H9 (cell line): Measurements from ENCODE around the gene PGLYRP4. TPM values are rescaled to one million over a fixed set of nuclear protein-coding genes. Genes with fewer than 3 reads are reported as not detected.

Experiments used
- DNase-seq: peaks from one replicate; pipeline ENCODE4 v3.0.0-alpha.2; 2017
- H2AFZ ChIP-seq: one replicate; pipeline ENCODE4 v1.6.1; 2013; ENCODE audit warnings: mild to moderate bottlenecking, low read length, control low read depth, moderate library complexity
- H2AK5ac ChIP-seq: 2 replicates; pipeline ENCODE4 v1.6.1; 2013; ENCODE audit warnings: low read length, control low read depth, mixed read lengths; ENCODE audit not compliant: insufficient read length
- H2BK120ac ChIP-seq: one replicate; pipeline ENCODE4 v1.6.1; 2013; ENCODE audit warnings: low read depth, mild to moderate bottlenecking, low read length, control low read depth, inconsistent platforms; ENCODE audit not compliant: poor library complexity, severe bottlenecking
- H2BK12ac ChIP-seq: 2 replicates; pipeline ENCODE4 v1.6.1; 2013; ENCODE audit warnings: low read length, control low read depth, mixed read lengths, low read depth; ENCODE audit not compliant: insufficient read length
- H2BK15ac ChIP-seq: 2 replicates; pipeline ENCODE4 v1.6.1; 2013; ENCODE audit warnings: low read depth, low read length, control low read depth
- H2BK20ac ChIP-seq: one replicate; pipeline ENCODE4 v1.6.1; 2013; ENCODE audit warnings: low read depth, mild to moderate bottlenecking, low read length, control low read depth, inconsistent platforms; ENCODE audit not compliant: poor library complexity, severe bottlenecking
- H2BK5ac ChIP-seq: 2 replicates; pipeline ENCODE4 v1.6.1; 2013; ENCODE audit warnings: low read length, control low read depth, mixed read lengths; ENCODE audit not compliant: insufficient read length
- H3K14ac ChIP-seq: 2 replicates; pipeline ENCODE4 v1.6.1; 2013; ENCODE audit warnings: low read length, control low read depth; ENCODE audit not compliant: insufficient read depth
- H3K18ac ChIP-seq: 2 replicates; pipeline ENCODE4 v1.6.1; 2013; ENCODE audit warnings: low read depth, mild to moderate bottlenecking, mixed read lengths, low read length, control low read depth; ENCODE audit not compliant: insufficient read length
- H3K23ac ChIP-seq: 2 replicates; pipeline ENCODE4 v1.6.1; 2013; ENCODE audit warnings: low read length, control low read depth, mixed read lengths, low read depth; ENCODE audit not compliant: insufficient read length
- H3K23me2 ChIP-seq: 2 replicates; pipeline ENCODE4 v1.6.1; 2013; ENCODE audit warnings: low read depth, mild to moderate bottlenecking, mixed read lengths, low read length, control low read depth; ENCODE audit not compliant: insufficient read length, poor library complexity, severe bottlenecking
- H3K27ac ChIP-seq: 2 replicates; pipeline ENCODE4 v1.5.1; 2013; ENCODE audit warnings: low read length, control low read depth, mixed read lengths, low read depth; ENCODE audit not compliant: insufficient read length
- H3K27me3 ChIP-seq: 2 replicates; pipeline ENCODE4 v1.6.1; 2013; ENCODE audit warnings: low read length, control low read depth, inconsistent platforms; ENCODE audit not compliant: insufficient read depth
- H3K4ac ChIP-seq: 2 replicates; pipeline ENCODE4 v1.6.1; 2013; ENCODE audit warnings: low read depth, mild to moderate bottlenecking, control low read depth, inconsistent platforms, low read length, moderate library complexity
- H3K4me1 ChIP-seq: 2 replicates; pipeline ENCODE4 v1.6.1; 2013; ENCODE audit warnings: low read length, control low read depth, inconsistent platforms; ENCODE audit not compliant: insufficient read depth
- H3K4me2 ChIP-seq: 2 replicates; pipeline ENCODE4 v1.6.1; 2013; ENCODE audit warnings: low read length, control low read depth, mixed read lengths; ENCODE audit not compliant: insufficient read length, insufficient read depth
- H3K56ac ChIP-seq: 2 replicates; pipeline ENCODE4 v1.6.1; 2013; ENCODE audit warnings: low read depth, mild to moderate bottlenecking, mixed read lengths, low read length, control low read depth; ENCODE audit not compliant: insufficient read length
- H3K79me1 ChIP-seq: 2 replicates; pipeline ENCODE4 v1.6.1; 2013; ENCODE audit warnings: low read depth, mild to moderate bottlenecking, moderate library complexity, low read length, control low read depth, inconsistent platforms; ENCODE audit not compliant: insufficient read depth, poor library complexity, severe bottlenecking
- H3K79me2 ChIP-seq: 2 replicates; pipeline ENCODE4 v1.6.1; 2013; ENCODE audit warnings: low read length, control low read depth, inconsistent platforms; ENCODE audit not compliant: insufficient read depth
- H3K9ac ChIP-seq: 2 replicates; pipeline ENCODE4 v1.6.1; 2013; ENCODE audit warnings: low read length, control low read depth, mixed read lengths; ENCODE audit not compliant: insufficient read length; ENCODE audit errors: extremely low read depth
- H3K9me3 ChIP-seq: one replicate; pipeline ENCODE4 v1.6.1; 2013; ENCODE audit warnings: low read depth, low read length, inconsistent platforms; ENCODE audit not compliant: control insufficient read depth
- H3T11ph ChIP-seq: one replicate; pipeline ENCODE4 v1.6.1; 2013; ENCODE audit warnings: mild to moderate bottlenecking, low read length, control low read depth, inconsistent platforms
- H4K20me1 ChIP-seq: one replicate; pipeline ENCODE4 v1.6.1; 2013; ENCODE audit not compliant: control insufficient read depth, insufficient read length, insufficient read depth
- H4K5ac ChIP-seq: 2 replicates; pipeline ENCODE4 v1.6.1; 2013; ENCODE audit warnings: low read depth, mild to moderate bottlenecking, mixed read lengths, low read length, control low read depth; ENCODE audit not compliant: insufficient read length
- H4K8ac ChIP-seq: replicated peaks from 2 replicates; pipeline ENCODE4 v1.6.1; 2013; ENCODE audit warnings: low read length, control low read depth, mixed read lengths, low read depth; ENCODE audit not compliant: insufficient read length
- H4K91ac ChIP-seq: 2 replicates; pipeline ENCODE4 v1.6.1; 2013; ENCODE audit warnings: low read depth, mild to moderate bottlenecking, moderate library complexity, mixed read lengths, low read length, control low read depth; ENCODE audit not compliant: insufficient read length
- H3K27ac Mint-ChIP-seq, 3 experiments: 2 replicates in 2 of 3; 3 replicates in 1 of 3; pipeline ENCODE4 v1.8.0; 2020 to 2021; ENCODE audit warnings: mixed read lengths in 3 of 3, mild to moderate bottlenecking in 1 of 3, moderate library complexity in 1 of 3
- H3K27me3 Mint-ChIP-seq: 2 replicates; pipeline ENCODE4 v1.8.0; 2021; ENCODE audit warnings: low read depth, mild to moderate bottlenecking, moderate library complexity, mixed read lengths
- H3K36me3 Mint-ChIP-seq, 3 experiments: 2 replicates in 2 of 3; 3 replicates in 1 of 3; pipeline ENCODE4 v1.8.0; 2020 to 2021; ENCODE audit warnings: low read depth in 3 of 3, mixed read lengths in 3 of 3; ENCODE audit not compliant: insufficient read depth in 1 of 3
- H3K4me1 Mint-ChIP-seq, 2 experiments: 2 replicates each; pipeline ENCODE4 v1.8.0; 2020; ENCODE audit warnings: mixed read lengths in 2 of 2
- H3K4me3 Mint-ChIP-seq, 2 experiments: 2 replicates in 1 of 2; 3 replicates in 1 of 2; pipeline ENCODE4 v1.8.0; 2020 to 2021; ENCODE audit warnings: mild to moderate bottlenecking in 2 of 2, mixed read lengths in 2 of 2, moderate library complexity in 1 of 2
- H3K9me3 Mint-ChIP-seq, 2 experiments: 2 replicates in 1 of 2; 3 replicates in 1 of 2; pipeline ENCODE4 v1.8.0; 2020; ENCODE audit warnings: mild to moderate bottlenecking in 2 of 2, mixed read lengths in 2 of 2, moderate library complexity in 1 of 2
- CTCF ChIP-seq: fragments of 200-600 bp; sonication (generic); conservative IDR thresholded peaks from 3 replicates; pipeline ENCODE4 v1.8.0; 2021; ENCODE audit warnings: antibody characterized with exemption, mild to moderate bottlenecking
- whole genome bisulfite sequencing: extraction: QIAGEN DNeasy Blood & Tissue Kit; methylation state at CpG from one replicate; pipeline ENCODE4 v1.1.7; 2013; ENCODE audit warnings: missing lambda C conversion rate, low lambda C conversion rate, mixed read lengths; ENCODE audit not compliant: insufficient read length; ENCODE audit errors: extremely low coverage; 5-methylcytosine and 5-hydroxymethylcytosine counted together
- total RNA-seq: library from RNA; stranded (reverse); gene quantifications from 2 replicates; pipeline ENCODE4 v1.2.1, GENCODE V29; 2021

The PGLYRP4 gene
- total RNA-seq, 1 experiment from 2014 or later: not detected

- Histone ChIP-seq H3K23me2 (no peaks in the 10 kb centered on the region), H3K79me2 (no peaks in the 10 kb centered on the region), H3K56ac (no peak overlapping the region), H3K9me3 (no peaks in the 10 kb centered on the region), H3K4me1 (no peaks in the 10 kb centered on the region), H2BK12ac (no peak overlapping the region), H4K91ac (no peak overlapping the region), H2BK5ac (no peak overlapping the region), H3K23ac (no peak overlapping the region), H3T11ph (no peak overlapping the region), H2AK5ac (no peak overlapping the region), H4K5ac (no peak overlapping the region), H2BK15ac (no peak overlapping the region), H3K79me1 (no peaks in the 10 kb centered on the region), H2AFZ (no peak overlapping the region), H3K18ac (no peak overlapping the region), H4K8ac (no peak overlapping the region), H3K27me3 (no peaks in the 10 kb centered on the region), H2BK120ac (no peak overlapping the region), H3K4me2 (no peak overlapping the region), H2BK20ac (no peak overlapping the region), H3K14ac (no peak overlapping the region), H3K4ac (no peak overlapping the region), H3K9ac (no peak overlapping the region), H3K27ac (no peak overlapping the region), H4K20me1 (no peaks in the 10 kb centered on the region)
- Mint-ChIP-seq H3K27me3 (peaks cover 17% of the 10 kb centered on the region), H3K27ac (no peak overlapping the region), H3K4me1 (peaks cover 0 to 5% of the 10 kb centered on the region in 2 experiments; a peak in 2 of 4 replicates), H3K4me3 (no peak overlapping the region), H3K9me3 (no peaks in the 10 kb centered on the region), H3K36me3 (no peaks in the 10 kb centered on the region)
- WGBS: no CpG with 5 or more reads among the region's 4 CpGs
- no peak for DNase-seq
- no peak for TF ChIP-seq CTCF
These were observed 7.2 kb downstream of the PGLYRP4 start for GRCh38 chr1:153341431-153341934.
